Kidney (tissue), 14 donors: Measurements from ENCODE around the gene WDFY4. TPM values are rescaled to one million over a fixed set of nuclear protein-coding genes. Genes with fewer than 3 reads are reported as not detected.

Experiments used
- DNase-seq, 5 donors: peaks; one replicate each; pipeline ENCODE4 v3.0.0-alpha.2; 2013 to 2020
- FAIRE-seq: peaks from 2 replicates; lab custom pipeline; 2012; peaks lifted over from hg19 to GRCh38; lab: Jason Lieb, UNC
- H3K27ac ChIP-seq, 2 donors: one replicate each; pipeline ENCODE4 v1.7.0; 2013; ENCODE audit warnings: low read depth in 2 of 2, low read length in 2 of 2, inconsistent platforms in 1 of 2
- H3K27me3 ChIP-seq: one replicate; pipeline ENCODE4 v1.7.1; 2013; ENCODE audit warnings: low read length, inconsistent platforms; ENCODE audit not compliant: control insufficient read depth, insufficient read depth
- H3K36me3 ChIP-seq, 3 donors: one replicate each; pipeline versions ENCODE4 v1.7.0 to v1.7.1; 2013; ENCODE audit warnings: low read length in 3 of 3, control low read depth in 1 of 3, inconsistent platforms in 1 of 3; ENCODE audit not compliant: insufficient read depth in 3 of 3, control insufficient read depth in 2 of 3
- H3K4me1 ChIP-seq, 3 donors: one replicate each; pipeline versions ENCODE4 v1.7.0 to v1.7.1; 2013; ENCODE audit warnings: low read length in 3 of 3, inconsistent platforms in 1 of 3, low read depth in 1 of 3; ENCODE audit not compliant: control insufficient read depth in 2 of 3, insufficient read depth in 2 of 3
- H3K4me3 ChIP-seq, 3 donors: one replicate each; pipeline versions ENCODE4 v1.7.0 to v1.8.1; 2013; ENCODE audit warnings: low read length in 3 of 3, control low read depth in 1 of 3, inconsistent platforms in 1 of 3
- H3K9ac ChIP-seq, 3 donors: one replicate each; pipeline versions ENCODE4 v1.7.0 to v1.7.1; 2013; ENCODE audit warnings: low read length in 3 of 3, control low read depth in 1 of 3, inconsistent platforms in 1 of 3
- H3K9me3 ChIP-seq, 3 donors: one replicate each; pipeline versions ENCODE4 v1.7.0 to v1.7.1; 2013; ENCODE audit warnings: low read length in 3 of 3, control low read depth in 1 of 3, inconsistent platforms in 1 of 3; ENCODE audit not compliant: control insufficient read depth in 2 of 3, insufficient read depth in 1 of 3
- CTCF ChIP-seq: IDR thresholded peaks from 3 replicates; pipeline ENCODE4 v1.5.1; 2012; ENCODE audit warnings: mild to moderate bottlenecking, moderate library complexity, borderline replicate concordance; ENCODE audit not compliant: insufficient read depth; ENCODE audit errors: extremely low read depth
- intact Hi-C: fragments of 100-400 bp; cut with DNase I; formaldehyde crosslinking; loops from one replicate; pipeline ENCODE4 v1.11.1; 2022
- polyA plus RNA-seq: library from polyadenylated mRNA; stranded (reverse); fragments of 350-450 nt; fragmentation: Illumina TruSeq; extraction: RNeasy Lipid Tissue Mini Kit (QIAGEN cat#74804); gene quantifications from one replicate; pipeline ENCODE4 v1.2.3, GENCODE V29; 2014; ENCODE audit warnings: low read depth, low replicate concordance; ENCODE audit not compliant: insufficient read depth
- total RNA-seq: library from RNA; stranded (reverse); fragmentation: NEBNext Ultra II Directional; extraction: Animal tissue kit (Norgen Biotek cat#: 25700); gene quantifications from one replicate; pipeline ENCODE4 v1.2.1, GENCODE V29; 2021
- donor health status: control.
- donor health status: control.
- donor health status: control.
- donor health status: control.
- donor health status: control.
- donor health status: DM: yes; HTN: yes; CAD: no.
- donor health status: Normal renal cell carcinoma (clear cell type).

The WDFY4 gene
- total and polyA plus RNA-seq, 2 donors from 2014 or later = 1.7 to 13.3 TPM

GRCh38 chr10:48750019-48750418, 65.3 kb downstream of the WDFY4 start:
- no peaks in the 10 kb centered on the region for H3K27me3 ChIP-seq
- H3K4me3 ChIP-seq = no peak overlapping the region
- peaks cover 0 to 2% (median 0%) of the 10 kb centered on the region in 3 donors for H3K4me1 ChIP-seq
- intact Hi-C loops = no loop called here
- peak in 1 of 5 donors; percentile 2 for DNase-seq
- FAIRE-seq = no peak
- no peak for TF ChIP-seq CTCF
- no peak overlapping the region for H3K9ac ChIP-seq
- H3K27ac ChIP-seq = no peak overlapping the region
- H3K9me3 ChIP-seq = no peaks in the 10 kb centered on the region
- peaks cover 0 to 2% (median 0%) of the 10 kb centered on the region in 3 donors for H3K36me3 ChIP-seq

GRCh38 chr10:48750991-48751390, 66.3 kb downstream of the WDFY4 start:
- Histone ChIP-seq H3K27me3 (no peaks in the 10 kb centered on the region), H3K4me1 (peaks cover 0 to 2% (median 0%) of the 10 kb centered on the region in 3 donors), H3K36me3 (peaks cover 0 to 2% (median 0%) of the 10 kb centered on the region in 3 donors), H3K9me3 (no peaks in the 10 kb centered on the region), H3K27ac (no peak overlapping the region), H3K4me3 (no peak overlapping the region), H3K9ac (no peak overlapping the region)
- FAIRE-seq = no peak
- peak in 1 of 5 donors; percentile 4 for DNase-seq
- TF ChIP-seq CTCF = no peak
- intact Hi-C loops = no loop called here

GRCh38 chr10:48751730-48752129, 67.1 kb downstream of the WDFY4 start:
- Histone ChIP-seq H3K9me3 (no peaks in the 10 kb centered on the region), H3K36me3 (peaks cover 0 to 2% (median 0%) of the 10 kb centered on the region in 3 donors), H3K9ac (no peak overlapping the region), H3K4me3 (no peak overlapping the region), H3K27me3 (no peaks in the 10 kb centered on the region), H3K4me1 (peaks cover 0 to 2% (median 0%) of the 10 kb centered on the region in 3 donors), H3K27ac (no peak overlapping the region)
- intact Hi-C loops = no loop called here
- no peak for FAIRE-seq
- peak in 1 of 5 donors; percentile 7 for DNase-seq
- TF ChIP-seq CTCF = no peak

- Histone ChIP-seq H3K27me3 (no peaks in the 10 kb centered on the region), H3K36me3 (no peaks in the 10 kb centered on the region), H3K4me1 (no peaks in the 10 kb centered on the region), H3K9ac (no peak overlapping the region), H3K4me3 (no peak overlapping the region), H3K27ac (no peak overlapping the region), H3K9me3 (no peaks in the 10 kb centered on the region)
- FAIRE-seq (no peak), DNase-seq (no peak)
- intact Hi-C loops = no loop called here
- no peak for TF ChIP-seq CTCF
Observed at GRCh38 chr10:48758411-48758810, 73.7 kb downstream of the WDFY4 start.
